ENCODE results near the gene PLCB1. TPM values are rescaled to one million over a fixed set of nuclear protein-coding genes. Genes with fewer than 3 reads are reported as not detected.

The PLCB1 gene
- polyA plus RNA-seq, 1 experiment = 16.4 TPM

- Histone ChIP-seq H3K27me3 (ENCODE audit: control insufficient read depth, insufficient read depth, low read length) (no peaks in the 10 kb centered on the region), H3K4me3 (ENCODE audit: low read depth, low read length) (no peak overlapping the region), H3K27ac (ENCODE audit: low read depth, low read length) (no peak overlapping the region), H3K9me3 (ENCODE audit: control insufficient read depth, insufficient read depth, low read length) (no peaks in the 10 kb centered on the region)
- DNase-seq (ENCODE audit: low read depth, low spot score) = no peak
- POLR2A ChIA-PET = no interaction called here
- CTCF ChIA-PET = no interaction called here
- no peak for TF ChIP-seq CTCF (IDR thresholded peaks at IDR 0.05; ENCODE audit: low read depth, low read length)
Observed at GRCh38 chr20:8578161-8578865, 446.2 kb downstream of the PLCB1 start.

GRCh38 chr20:8579035-8579434 is 447.0 kb downstream of the PLCB1 start:
- Histone ChIP-seq H3K27ac (ENCODE audit: low read depth, low read length) (no peak overlapping the region), H3K9me3 (ENCODE audit: control insufficient read depth, insufficient read depth, low read length) (no peaks in the 10 kb centered on the region), H3K4me3 (ENCODE audit: low read depth, low read length) (no peak overlapping the region), H3K27me3 (ENCODE audit: control insufficient read depth, insufficient read depth, low read length) (no peaks in the 10 kb centered on the region)
- TF ChIP-seq CTCF (IDR thresholded peaks at IDR 0.05; ENCODE audit: low read depth, low read length) = no peak
- DNase-seq (ENCODE audit: low read depth, low spot score) = no peak
- POLR2A ChIA-PET = no interaction called here
- CTCF ChIA-PET = no interaction called here

GRCh38 chr20:8581446-8582183 is 449.5 kb downstream of the PLCB1 start:
- POLR2A ChIA-PET = no interaction called here
- no peak for DNase-seq (ENCODE audit: low read depth, low spot score)
- H3K9me3 ChIP-seq (ENCODE audit: control insufficient read depth, insufficient read depth, low read length) = no peaks in the 10 kb centered on the region
- CTCF ChIA-PET = interaction anchor here (0.6 kb wide), 2 partner anchors 538 to 1845 kb away, joined by 3 to 4 read pairs; no protein-coding TSS in a partner anchor
- H3K27ac ChIP-seq (ENCODE audit: low read depth, low read length) = no peak overlapping the region
- H3K27me3 ChIP-seq (ENCODE audit: control insufficient read depth, insufficient read depth, low read length) = no peaks in the 10 kb centered on the region
- no peak overlapping the region for H3K4me3 ChIP-seq (ENCODE audit: low read depth, low read length)
- TF ChIP-seq CTCF (IDR thresholded peaks at IDR 0.05; ENCODE audit: low read depth, low read length) = no peak

GRCh38 chr20:8583012-8583565 is 451.0 kb downstream of the PLCB1 start:
- H3K27me3 ChIP-seq (ENCODE audit: control insufficient read depth, insufficient read depth, low read length) = no peaks in the 10 kb centered on the region
- no peak overlapping the region for H3K27ac ChIP-seq (ENCODE audit: low read depth, low read length)
- no peak for DNase-seq (ENCODE audit: low read depth, low spot score)
- no peaks in the 10 kb centered on the region for H3K9me3 ChIP-seq (ENCODE audit: control insufficient read depth, insufficient read depth, low read length)
- no peak overlapping the region for H3K4me3 ChIP-seq (ENCODE audit: low read depth, low read length)
- ChIA-PET POLR2A (no interaction called here), CTCF (no interaction called here)
- TF ChIP-seq CTCF (IDR thresholded peaks at IDR 0.05; ENCODE audit: low read depth, low read length) = no peak

- Histone ChIP-seq H3K9me3 (ENCODE audit: control insufficient read depth, insufficient read depth, low read length) (no peaks in the 10 kb centered on the region), H3K27me3 (ENCODE audit: control insufficient read depth, insufficient read depth, low read length) (no peaks in the 10 kb centered on the region), H3K27ac (ENCODE audit: low read depth, low read length) (no peak overlapping the region), H3K4me3 (ENCODE audit: low read depth, low read length) (no peak overlapping the region)
- TF ChIP-seq CTCF (IDR thresholded peaks at IDR 0.05; ENCODE audit: low read depth, low read length) = no peak
- CTCF ChIA-PET = no interaction called here
- DNase-seq (ENCODE audit: low read depth, low spot score) = no peak
- POLR2A ChIA-PET = no interaction called here
Observed at GRCh38 chr20:8583566-8584043, 451.5 kb downstream of the PLCB1 start.

Data from AG04450 (cell line).